IPS-18a (cell line): Measurements from ENCODE around the gene UGT2B7.
"Not testable (repeated sequence)": the region's sequence is repeated elsewhere in the genome, so short reads cannot be mapped to it uniquely, and the experiment has no call there.

ENCODE experiments used
- H3K27ac ChIP-seq: one replicate; pipeline ENCODE4 v1.5.1; 2013; ENCODE audit warnings: low read length
- H3K27me3 ChIP-seq: one replicate; pipeline ENCODE4 v1.6.1; 2013; ENCODE audit warnings: mild to moderate bottlenecking, low read length; ENCODE audit not compliant: control insufficient read depth, insufficient read depth
- H3K36me3 ChIP-seq: one replicate; pipeline ENCODE4 v1.6.1; 2013; ENCODE audit warnings: low read depth, low read length; ENCODE audit not compliant: control insufficient read depth
- H3K4me1 ChIP-seq: one replicate; pipeline ENCODE4 v1.6.1; 2013; ENCODE audit warnings: low read depth, low read length; ENCODE audit not compliant: control insufficient read depth
- H3K4me3 ChIP-seq: one replicate; pipeline ENCODE4 v1.5.1; 2013; ENCODE audit warnings: low read length
- H3K9ac ChIP-seq: one replicate; pipeline ENCODE4 v1.6.1; 2013; ENCODE audit warnings: mild to moderate bottlenecking, low read length, moderate library complexity
- H3K9me3 ChIP-seq: one replicate; pipeline ENCODE4 v1.6.1; 2013; ENCODE audit warnings: low read depth, low read length; ENCODE audit not compliant: control insufficient read depth

The UGT2B7 gene

GRCh38 chr4:69096111-69096656 is at the start of gene UGT2B7:
Gene UGT2B7, plus strand, starts transcription at chr4:69096474. Its CDS starts 47 bp downstream, at chr4:69096521.
- Histone ChIP-seq H3K4me1 (no peaks in the 10 kb centered on the region), H3K36me3 (no peaks in the 10 kb centered on the region), H3K27me3 (no peaks in the 10 kb centered on the region), H3K9ac (no peak within 1 kb of the TSS), H3K4me3 (no peak within 1 kb of the TSS), H3K27ac (no peak within 1 kb of the TSS), H3K9me3 (no peaks in the 10 kb centered on the region)

- Histone ChIP-seq H3K9me3 (no peaks in the 10 kb centered on the region), H3K27ac (no peak overlapping the region), H3K27me3 (no peaks in the 10 kb centered on the region), H3K4me3 (no peak overlapping the region), H3K36me3 (no peaks in the 10 kb centered on the region), H3K9ac (no peak overlapping the region), H3K4me1 (peaks cover 7% of the 10 kb centered on the region)
Measured at GRCh38 chr4:69049860-69050259, 46.4 kb upstream of the UGT2B7 start.

GRCh38 chr4:69050853-69051575 is 45.3 kb upstream of the UGT2B7 start:
- not testable (repeated sequence) for H3K9me3 ChIP-seq, H3K9ac ChIP-seq, H3K27me3 ChIP-seq, H3K4me3 ChIP-seq, H3K27ac ChIP-seq, H3K4me1 ChIP-seq, H3K36me3 ChIP-seq

GRCh38 chr4:69051576-69051943 is 44.7 kb upstream of the UGT2B7 start:
- H3K27me3 ChIP-seq = no peaks in the 10 kb centered on the region
- H3K36me3 ChIP-seq = no peaks in the 10 kb centered on the region
- peaks cover 7% of the 10 kb centered on the region for H3K4me1 ChIP-seq
- H3K27ac ChIP-seq = no peak overlapping the region
- no peaks in the 10 kb centered on the region for H3K9me3 ChIP-seq
- no peak overlapping the region for H3K4me3 ChIP-seq
- no peak overlapping the region for H3K9ac ChIP-seq

- H3K27me3 ChIP-seq, H3K9ac ChIP-seq, H3K27ac ChIP-seq, H3K36me3 ChIP-seq, H3K9me3 ChIP-seq, H3K4me3 ChIP-seq: not testable (repeated sequence)
- peaks cover 21% of the 10 kb centered on the region for H3K4me1 ChIP-seq
Measured at GRCh38 chr4:69053309-69053885, 42.9 kb upstream of the UGT2B7 start.

- not testable (repeated sequence) for H3K27me3 ChIP-seq, H3K36me3 ChIP-seq, H3K9ac ChIP-seq, H3K9me3 ChIP-seq, H3K27ac ChIP-seq, H3K4me3 ChIP-seq
- peaks cover 27% of the 10 kb centered on the region for H3K4me1 ChIP-seq
Measured at GRCh38 chr4:69054033-69054432, 42.2 kb upstream of the UGT2B7 start.

- Histone ChIP-seq H3K27me3 (no peaks in the 10 kb centered on the region), H3K27ac (no peak overlapping the region), H3K36me3 (no peaks in the 10 kb centered on the region), H3K9ac (no peak overlapping the region), H3K4me1 (peaks cover 29% of the 10 kb centered on the region), H3K4me3 (no peak overlapping the region), H3K9me3 (no peaks in the 10 kb centered on the region)
Measured at GRCh38 chr4:69054578-69055200, 41.6 kb upstream of the UGT2B7 start.

GRCh38 chr4:69056150-69056549 is 40.1 kb upstream of the UGT2B7 start:
- H3K4me3 ChIP-seq = no peak overlapping the region
- no peak overlapping the region for H3K27ac ChIP-seq
- no peaks in the 10 kb centered on the region for H3K27me3 ChIP-seq
- peaks cover 29% of the 10 kb centered on the region for H3K4me1 ChIP-seq
- no peaks in the 10 kb centered on the region for H3K9me3 ChIP-seq
- H3K9ac ChIP-seq = no peak overlapping the region
- no peaks in the 10 kb centered on the region for H3K36me3 ChIP-seq

GRCh38 chr4:69056921-69057550 is 39.2 kb upstream of the UGT2B7 start:
- peak overlapping the region; percentile 41 for H3K4me3 ChIP-seq
- no peaks in the 10 kb centered on the region for H3K9me3 ChIP-seq
- no peaks in the 10 kb centered on the region for H3K36me3 ChIP-seq
- H3K9ac ChIP-seq = no peak overlapping the region
- peaks cover 29% of the 10 kb centered on the region for H3K4me1 ChIP-seq
- H3K27me3 ChIP-seq = no peaks in the 10 kb centered on the region
- no peak overlapping the region for H3K27ac ChIP-seq

- Histone ChIP-seq H3K27ac (peak overlapping the region; percentile 45), H3K27me3 (no peaks in the 10 kb centered on the region), H3K9ac (no peak overlapping the region), H3K36me3 (no peaks in the 10 kb centered on the region), H3K4me1 (peaks cover 29% of the 10 kb centered on the region), H3K9me3 (no peaks in the 10 kb centered on the region), H3K4me3 (peak overlapping the region; percentile 41)
Measured at GRCh38 chr4:69057620-69058409, 38.5 kb upstream of the UGT2B7 start.
